ENCODE data around the gene SOX8.
"Not testable (repeated sequence)": the region's sequence is repeated elsewhere in the genome, so short reads cannot be mapped to it uniquely, and the experiment has no call there.

SOX8 gene

GRCh38 chr16:1010815-1011214, 29.2 kb downstream of the SOX8 start:
- no peak for DNase-seq

- DNase-seq: no peak
These were observed 29.9 kb downstream of the SOX8 start for GRCh38 chr16:1011316-1012082.

- no peak for DNase-seq
These were observed 30.6 kb downstream of the SOX8 start for GRCh38 chr16:1012135-1012534.

- no peak for DNase-seq
These were observed 31.4 kb downstream of the SOX8 start for GRCh38 chr16:1012722-1013592.

GRCh38 chr16:1013593-1013900, 32.0 kb downstream of the SOX8 start:
- DNase-seq: no peak

GRCh38 chr16:1014221-1014620, 32.7 kb downstream of the SOX8 start:
- DNase-seq: no peak

GRCh38 chr16:1014771-1015495, 33.4 kb downstream of the SOX8 start:
- no peak for DNase-seq

GRCh38 chr16:1018447-1019198, 37.1 kb downstream of the SOX8 start:
- DNase-seq: no peak

GRCh38 chr16:1019231-1020090, 37.9 kb downstream of the SOX8 start:
- no peak for DNase-seq

- no peak for DNase-seq
These were observed 38.5 kb downstream of the SOX8 start for GRCh38 chr16:1020091-1020399.

GRCh38 chr16:1020591-1020990, 39.0 kb downstream of the SOX8 start:
- no peak for DNase-seq

- no peak for DNase-seq
These were observed 40.1 kb downstream of the SOX8 start for GRCh38 chr16:1021553-1022160.

- no peak for DNase-seq
These were observed 40.9 kb downstream of the SOX8 start for GRCh38 chr16:1022466-1022865.

GRCh38 chr16:1024138-1024537, 42.6 kb downstream of the SOX8 start:
- no peak for DNase-seq

- not testable (repeated sequence) for DNase-seq
These were observed 43.7 kb downstream of the SOX8 start for GRCh38 chr16:1025183-1025809.

- DNase-seq: no peak
These were observed 44.6 kb downstream of the SOX8 start for GRCh38 chr16:1026057-1026783.

GRCh38 chr16:1026784-1027500, 45.4 kb downstream of the SOX8 start:
- no peak for DNase-seq

GRCh38 chr16:1027501-1027815, 45.9 kb downstream of the SOX8 start:
- no peak for DNase-seq

GRCh38 chr16:1028056-1028455, 46.5 kb downstream of the SOX8 start:
- peak in 1 of 2 donors; percentile 21 for DNase-seq
